ENCODE measurements around the gene MYH11. TPM values are rescaled to one million over a fixed set of nuclear protein-coding genes. Genes with fewer than 3 reads are reported as not detected.
A peak's percentile ranks its signal among the peaks of the same experiment; 100 is the strongest.

Gene MYH11
- total and polyA plus RNA-seq, 2 of the 13 experiments (the other 11 are each of a cell fraction or from before 2014, with no cell fraction given) = not detected

DNA sequence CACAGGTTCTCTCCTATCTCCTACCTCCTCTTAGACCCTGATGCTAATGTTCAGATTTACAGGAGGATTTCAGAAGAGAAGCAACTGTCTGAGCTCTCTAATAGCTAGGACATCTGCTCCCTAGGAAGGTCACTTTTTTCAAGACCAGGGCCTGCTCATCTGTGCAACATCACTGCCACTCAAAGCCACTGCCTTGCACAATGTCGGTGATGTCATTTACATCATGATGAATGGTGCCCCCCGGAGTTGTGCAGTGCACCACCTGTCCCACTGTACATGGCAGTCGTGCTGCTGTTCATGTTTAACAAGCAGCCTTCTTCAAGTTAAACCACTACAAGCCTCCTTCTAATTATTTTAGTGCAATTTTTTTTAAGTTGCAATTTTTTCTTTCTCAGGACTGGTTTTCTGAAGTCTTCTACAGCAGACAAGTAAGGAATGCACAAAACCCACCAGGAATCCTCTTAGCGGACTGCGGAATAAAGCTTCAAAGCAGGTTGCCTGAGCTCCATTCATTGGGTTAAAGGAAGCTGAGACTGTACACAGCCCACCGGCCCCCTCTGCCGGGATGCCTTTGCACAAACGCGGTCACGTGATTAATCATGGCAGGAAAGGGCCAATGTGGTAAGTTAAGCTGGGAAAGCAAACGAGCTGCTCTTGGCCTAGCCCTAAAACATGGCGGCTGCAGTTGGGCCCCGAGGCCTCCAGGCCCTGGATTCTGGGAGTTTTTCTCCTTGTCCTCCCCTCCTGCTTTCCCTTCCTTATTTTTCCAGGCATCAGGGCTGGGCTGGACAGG, 74.1 kb downstream of the MYH11 start (continued):
- 0 out of 2 replicates have a peak, but pooled peaks have one; percentile 28 for TF ChIP-seq HOXA3 (CRISPR knock-in tag; IDR thresholded peaks at IDR 0.05)
- TF ChIP-seq SMC3 (IDR thresholded peaks at IDR 0.05; ENCODE audit: low read length) = no peak
- TF ChIP-seq FOXA1 (IDR thresholded peaks at IDR 0.05) = no peak
- TF ChIP-seq FOXA1 (CRISPR knock-in tag; IDR thresholded peaks at IDR 0.05) = peak; percentile 28; the same call in 1 of the 2 replicates
- peak; percentile 31 for TF ChIP-seq XRCC5 (optimal IDR thresholded peaks at IDR 0.05; ENCODE audit: low read length)
- TF ChIP-seq, protein P1, sequence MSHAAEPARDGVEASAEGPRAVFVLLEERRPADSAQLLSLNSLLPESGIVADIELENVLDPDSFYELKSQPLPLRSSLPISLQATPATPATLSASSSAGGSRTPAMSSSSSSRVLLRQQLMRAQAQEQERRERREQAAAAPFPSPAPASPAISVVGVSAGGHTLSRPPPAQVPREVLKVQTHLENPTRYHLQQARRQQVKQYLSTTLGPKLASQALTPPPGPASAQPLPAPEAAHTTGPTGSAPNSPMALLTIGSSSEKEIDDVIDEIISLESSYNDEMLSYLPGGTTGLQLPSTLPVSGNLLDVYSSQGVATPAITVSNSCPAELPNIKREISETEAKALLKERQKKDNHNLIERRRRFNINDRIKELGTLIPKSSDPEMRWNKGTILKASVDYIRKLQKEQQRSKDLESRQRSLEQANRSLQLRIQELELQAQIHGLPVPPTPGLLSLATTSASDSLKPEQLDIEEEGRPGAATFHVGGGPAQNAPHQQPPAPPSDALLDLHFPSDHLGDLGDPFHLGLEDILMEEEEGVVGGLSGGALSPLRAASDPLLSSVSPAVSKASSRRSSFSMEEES (CRISPR knock-in tag; IDR thresholded peaks at IDR 0.05) = peak; percentile 61; the same call in 1 of the 2 replicates
- TF ChIP-seq, protein P2, sequence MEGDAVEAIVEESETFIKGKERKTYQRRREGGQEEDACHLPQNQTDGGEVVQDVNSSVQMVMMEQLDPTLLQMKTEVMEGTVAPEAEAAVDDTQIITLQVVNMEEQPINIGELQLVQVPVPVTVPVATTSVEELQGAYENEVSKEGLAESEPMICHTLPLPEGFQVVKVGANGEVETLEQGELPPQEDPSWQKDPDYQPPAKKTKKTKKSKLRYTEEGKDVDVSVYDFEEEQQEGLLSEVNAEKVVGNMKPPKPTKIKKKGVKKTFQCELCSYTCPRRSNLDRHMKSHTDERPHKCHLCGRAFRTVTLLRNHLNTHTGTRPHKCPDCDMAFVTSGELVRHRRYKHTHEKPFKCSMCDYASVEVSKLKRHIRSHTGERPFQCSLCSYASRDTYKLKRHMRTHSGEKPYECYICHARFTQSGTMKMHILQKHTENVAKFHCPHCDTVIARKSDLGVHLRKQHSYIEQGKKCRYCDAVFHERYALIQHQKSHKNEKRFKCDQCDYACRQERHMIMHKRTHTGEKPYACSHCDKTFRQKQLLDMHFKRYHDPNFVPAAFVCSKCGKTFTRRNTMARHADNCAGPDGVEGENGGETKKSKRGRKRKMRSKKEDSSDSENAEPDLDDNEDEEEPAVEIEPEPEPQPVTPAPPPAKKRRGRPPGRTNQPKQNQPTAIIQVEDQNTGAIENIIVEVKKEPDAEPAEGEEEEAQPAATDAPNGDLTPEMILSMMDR (CRISPR knock-in tag; IDR thresholded peaks at IDR 0.05) = peak; percentile 53
- peak; percentile 65; the same call in 1 of the 2 replicates for TF ChIP-seq BHLHE40 (IDR thresholded peaks at IDR 0.05; ENCODE audit: low read length)
- TF ChIP-seq, protein P3, sequence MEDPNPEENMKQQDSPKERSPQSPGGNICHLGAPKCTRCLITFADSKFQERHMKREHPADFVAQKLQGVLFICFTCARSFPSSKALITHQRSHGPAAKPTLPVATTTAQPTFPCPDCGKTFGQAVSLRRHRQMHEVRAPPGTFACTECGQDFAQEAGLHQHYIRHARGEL (CRISPR knock-in tag; IDR thresholded peaks at IDR 0.05) = no peak
- TF ChIP-seq RAD51 (IDR thresholded peaks at IDR 0.05; ENCODE audit: borderline replicate concordance) = peak; percentile 94
- TF ChIP-seq, protein P4, sequence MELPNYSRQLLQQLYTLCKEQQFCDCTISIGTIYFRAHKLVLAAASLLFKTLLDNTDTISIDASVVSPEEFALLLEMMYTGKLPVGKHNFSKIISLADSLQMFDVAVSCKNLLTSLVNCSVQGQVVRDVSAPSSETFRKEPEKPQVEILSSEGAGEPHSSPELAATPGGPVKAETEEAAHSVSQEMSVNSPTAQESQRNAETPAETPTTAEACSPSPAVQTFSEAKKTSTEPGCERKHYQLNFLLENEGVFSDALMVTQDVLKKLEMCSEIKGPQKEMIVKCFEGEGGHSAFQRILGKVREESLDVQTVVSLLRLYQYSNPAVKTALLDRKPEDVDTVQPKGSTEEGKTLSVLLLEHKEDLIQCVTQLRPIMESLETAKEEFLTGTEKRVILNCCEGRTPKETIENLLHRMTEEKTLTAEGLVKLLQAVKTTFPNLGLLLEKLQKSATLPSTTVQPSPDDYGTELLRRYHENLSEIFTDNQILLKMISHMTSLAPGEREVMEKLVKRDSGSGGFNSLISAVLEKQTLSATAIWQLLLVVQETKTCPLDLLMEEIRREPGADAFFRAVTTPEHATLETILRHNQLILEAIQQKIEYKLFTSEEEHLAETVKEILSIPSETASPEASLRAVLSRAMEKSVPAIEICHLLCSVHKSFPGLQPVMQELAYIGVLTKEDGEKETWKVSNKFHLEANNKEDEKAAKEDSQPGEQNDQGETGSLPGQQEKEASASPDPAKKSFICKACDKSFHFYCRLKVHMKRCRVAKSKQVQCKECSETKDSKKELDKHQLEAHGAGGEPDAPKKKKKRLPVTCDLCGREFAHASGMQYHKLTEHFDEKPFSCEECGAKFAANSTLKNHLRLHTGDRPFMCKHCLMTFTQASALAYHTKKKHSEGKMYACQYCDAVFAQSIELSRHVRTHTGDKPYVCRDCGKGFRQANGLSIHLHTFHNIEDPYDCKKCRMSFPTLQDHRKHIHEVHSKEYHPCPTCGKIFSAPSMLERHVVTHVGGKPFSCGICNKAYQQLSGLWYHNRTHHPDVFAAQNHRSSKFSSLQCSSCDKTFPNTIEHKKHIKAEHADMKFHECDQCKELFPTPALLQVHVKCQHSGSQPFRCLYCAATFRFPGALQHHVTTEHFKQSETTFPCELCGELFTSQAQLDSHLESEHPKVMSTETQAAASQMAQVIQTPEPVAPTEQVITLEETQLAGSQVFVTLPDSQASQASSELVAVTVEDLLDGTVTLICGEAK (IDR thresholded peaks at IDR 0.05) = no peak
- TF ChIP-seq, protein P4 (CRISPR knock-in tag; IDR thresholded peaks at IDR 0.05) = peak; percentile 36; the same call in 1 of the 2 replicates
- 0 out of 2 replicates have a peak, but pooled peaks have one; percentile 23 for TF ChIP-seq TBX2 (CRISPR knock-in tag; IDR thresholded peaks at IDR 0.05; ENCODE audit: borderline replicate concordance)
- TF ChIP-seq CENPX (CRISPR knock-in tag; IDR thresholded peaks at IDR 0.05) = no peak
- TF ChIP-seq, protein P5, sequence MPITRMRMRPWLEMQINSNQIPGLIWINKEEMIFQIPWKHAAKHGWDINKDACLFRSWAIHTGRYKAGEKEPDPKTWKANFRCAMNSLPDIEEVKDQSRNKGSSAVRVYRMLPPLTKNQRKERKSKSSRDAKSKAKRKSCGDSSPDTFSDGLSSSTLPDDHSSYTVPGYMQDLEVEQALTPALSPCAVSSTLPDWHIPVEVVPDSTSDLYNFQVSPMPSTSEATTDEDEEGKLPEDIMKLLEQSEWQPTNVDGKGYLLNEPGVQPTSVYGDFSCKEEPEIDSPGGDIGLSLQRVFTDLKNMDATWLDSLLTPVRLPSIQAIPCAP (CRISPR knock-in tag; IDR thresholded peaks at IDR 0.05; ENCODE audit: low read depth) = no peak

Measured in HepG2 (cell line).